IPS-15b (cell line): Measurements from ENCODE around the gene HNRNPLL.

ENCODE experiments used
- H3K27me3 ChIP-seq: one replicate; pipeline ENCODE4 v1.6.1; 2013; ENCODE audit warnings: low read length; ENCODE audit not compliant: control insufficient read depth, insufficient read depth
- H3K36me3 ChIP-seq: one replicate; pipeline ENCODE4 v1.6.1; 2013; ENCODE audit warnings: low read length; ENCODE audit not compliant: control insufficient read depth, insufficient read depth
- H3K4me1 ChIP-seq: one replicate; pipeline ENCODE4 v1.6.1; 2013; ENCODE audit warnings: mild to moderate bottlenecking, low read length; ENCODE audit not compliant: control insufficient read depth, insufficient read depth
- H3K4me3 ChIP-seq: one replicate; pipeline ENCODE4 v1.5.1; 2013; ENCODE audit warnings: low read depth, low read length
- H3K9ac ChIP-seq: one replicate; pipeline ENCODE4 v1.6.1; 2013; ENCODE audit warnings: low read depth, mild to moderate bottlenecking, low read length
- H3K9me3 ChIP-seq: one replicate; pipeline ENCODE4 v1.6.1; 2013; ENCODE audit warnings: mild to moderate bottlenecking, low read length; ENCODE audit not compliant: control insufficient read depth, insufficient read depth

The HNRNPLL gene

GRCh38 chr2:38515155-38516074 is 87.3 kb downstream of the HNRNPLL start:
- H3K9me3 ChIP-seq = no peaks in the 10 kb centered on the region
- H3K4me1 ChIP-seq = no peaks in the 10 kb centered on the region
- H3K27me3 ChIP-seq = no peaks in the 10 kb centered on the region
- H3K4me3 ChIP-seq = no peak overlapping the region
- H3K9ac ChIP-seq = no peak overlapping the region
- H3K36me3 ChIP-seq = no peaks in the 10 kb centered on the region

GRCh38 chr2:38514603-38515154 is 88.0 kb downstream of the HNRNPLL start:
- no peaks in the 10 kb centered on the region for H3K9me3 ChIP-seq
- H3K9ac ChIP-seq = no peak overlapping the region
- H3K27me3 ChIP-seq = no peaks in the 10 kb centered on the region
- H3K4me1 ChIP-seq = no peaks in the 10 kb centered on the region
- H3K4me3 ChIP-seq = no peak overlapping the region
- no peaks in the 10 kb centered on the region for H3K36me3 ChIP-seq

- Histone ChIP-seq H3K27me3 (peaks cover 6% of the 10 kb centered on the region), H3K9ac (no peak overlapping the region), H3K4me3 (no peak overlapping the region), H3K36me3 (no peaks in the 10 kb centered on the region), H3K4me1 (no peaks in the 10 kb centered on the region), H3K9me3 (no peaks in the 10 kb centered on the region)
Observed at GRCh38 chr2:38512211-38512610, 90.5 kb downstream of the HNRNPLL start.
